ENCODE results near the gene IL1RAPL1.

Gene IL1RAPL1

GRCh38 chrX:29269390-29269789 lies 682.1 kb downstream of the IL1RAPL1 start:
- in situ Hi-C loops (cut with HindIII; ENCODE audit: low pct_ligation_motif_present, low sequenced_read_pairs): no loop called here
- H3K27me3 ChIP-seq (replicated peaks): no peaks in the 10 kb centered on the region
- TF ChIP-seq, protein P1, sequence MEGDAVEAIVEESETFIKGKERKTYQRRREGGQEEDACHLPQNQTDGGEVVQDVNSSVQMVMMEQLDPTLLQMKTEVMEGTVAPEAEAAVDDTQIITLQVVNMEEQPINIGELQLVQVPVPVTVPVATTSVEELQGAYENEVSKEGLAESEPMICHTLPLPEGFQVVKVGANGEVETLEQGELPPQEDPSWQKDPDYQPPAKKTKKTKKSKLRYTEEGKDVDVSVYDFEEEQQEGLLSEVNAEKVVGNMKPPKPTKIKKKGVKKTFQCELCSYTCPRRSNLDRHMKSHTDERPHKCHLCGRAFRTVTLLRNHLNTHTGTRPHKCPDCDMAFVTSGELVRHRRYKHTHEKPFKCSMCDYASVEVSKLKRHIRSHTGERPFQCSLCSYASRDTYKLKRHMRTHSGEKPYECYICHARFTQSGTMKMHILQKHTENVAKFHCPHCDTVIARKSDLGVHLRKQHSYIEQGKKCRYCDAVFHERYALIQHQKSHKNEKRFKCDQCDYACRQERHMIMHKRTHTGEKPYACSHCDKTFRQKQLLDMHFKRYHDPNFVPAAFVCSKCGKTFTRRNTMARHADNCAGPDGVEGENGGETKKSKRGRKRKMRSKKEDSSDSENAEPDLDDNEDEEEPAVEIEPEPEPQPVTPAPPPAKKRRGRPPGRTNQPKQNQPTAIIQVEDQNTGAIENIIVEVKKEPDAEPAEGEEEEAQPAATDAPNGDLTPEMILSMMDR (IDR thresholded peaks at IDR 0.05; ENCODE audit: low read depth, low read length, missing control alignments): no peak
- H3K27ac ChIP-seq: no peak overlapping the region
- no peak overlapping the region for H3K4me3 ChIP-seq (ENCODE audit: low read depth, low read length)
- no peaks in the 10 kb centered on the region for H3K36me3 ChIP-seq (replicated peaks)
- DNase-seq: no peak

- TF ChIP-seq, protein P1 (IDR thresholded peaks at IDR 0.05; ENCODE audit: low read depth, low read length, missing control alignments): no peak
These were observed 687.3 kb downstream of the IL1RAPL1 start for GRCh38 chrX:29274517-29274916.

DNA sequence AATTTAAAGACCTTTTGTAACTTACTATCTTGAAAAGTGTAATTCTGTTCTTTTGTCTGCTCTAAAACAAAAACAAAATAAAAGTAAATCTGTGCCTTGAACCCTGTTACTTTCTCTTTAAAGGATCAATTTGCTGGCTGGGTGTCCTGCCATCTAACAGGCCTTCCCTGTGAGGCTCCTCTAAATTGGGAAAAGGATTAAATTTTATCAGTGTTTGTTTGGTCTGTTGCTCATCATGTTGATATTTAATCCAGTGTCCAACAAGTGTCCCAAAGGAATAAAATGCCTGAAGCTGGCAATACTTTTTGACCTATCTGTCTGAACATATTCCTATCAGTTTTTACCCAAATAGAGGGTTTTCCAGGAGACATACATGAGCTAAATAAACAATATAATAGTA lies 688.7 kb downstream of the IL1RAPL1 start:
- Histone ChIP-seq H3K4me3 (ENCODE audit: low read depth, low read length) (no peak overlapping the region), H3K27ac (no peak overlapping the region), H3K36me3 (replicated peaks) (no peaks in the 10 kb centered on the region), H3K27me3 (replicated peaks) (no peaks in the 10 kb centered on the region)
- in situ Hi-C loops (cut with HindIII; ENCODE audit: low pct_ligation_motif_present, low sequenced_read_pairs): no loop called here
- DNase-seq: no peak
- TF ChIP-seq, protein P1 (IDR thresholded peaks at IDR 0.05; ENCODE audit: low read depth, low read length, missing control alignments): no peak

More at GRCh38 chrX:29274517-29274916, 687.3 kb downstream of the IL1RAPL1 start:
- in situ Hi-C loops (cut with HindIII; ENCODE audit: low pct_ligation_motif_present, low sequenced_read_pairs): no loop called here
- no peak overlapping the region for H3K27ac ChIP-seq
- H3K4me3 ChIP-seq (ENCODE audit: low read depth, low read length): no peak overlapping the region
- DNase-seq: no peak
- no peaks in the 10 kb centered on the region for H3K27me3 ChIP-seq (replicated peaks)
- H3K36me3 ChIP-seq (replicated peaks): no peaks in the 10 kb centered on the region

- Histone ChIP-seq H3K4me3 (ENCODE audit: low read depth, low read length) (no peak overlapping the region), H3K27me3 (replicated peaks) (no peaks in the 10 kb centered on the region), H3K27ac (no peak overlapping the region), H3K36me3 (replicated peaks) (no peaks in the 10 kb centered on the region)
- DNase-seq: no peak
- TF ChIP-seq, protein P1 (IDR thresholded peaks at IDR 0.05; ENCODE audit: low read depth, low read length, missing control alignments): no peak
- in situ Hi-C loops (cut with HindIII; ENCODE audit: low pct_ligation_motif_present, low sequenced_read_pairs): no loop called here
These were observed 694.0 kb downstream of the IL1RAPL1 start for GRCh38 chrX:29281078-29281742.

DNA sequence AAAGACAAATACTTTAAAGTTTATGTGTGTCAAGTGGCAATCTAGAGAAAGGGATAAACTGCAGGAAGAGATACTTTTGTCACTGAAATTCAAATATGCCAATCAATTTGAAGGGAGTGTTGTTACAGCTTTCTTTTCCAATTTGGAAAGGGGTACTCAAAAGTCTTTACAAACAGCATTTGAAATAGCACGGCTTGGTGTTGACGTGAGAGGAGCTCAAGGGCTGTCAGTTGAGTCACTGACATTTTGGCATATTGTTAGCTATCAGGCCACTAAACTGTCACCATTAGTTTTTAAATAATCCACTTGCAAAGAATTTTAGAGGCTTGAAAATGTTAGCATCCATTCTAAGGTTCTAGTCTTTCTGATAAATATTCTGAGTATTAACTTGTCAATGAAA lies 698.4 kb downstream of the IL1RAPL1 start:
- no peak for DNase-seq
- in situ Hi-C loops (cut with HindIII; ENCODE audit: low pct_ligation_motif_present, low sequenced_read_pairs): no loop called here
- Histone ChIP-seq H3K27me3 (replicated peaks) (no peaks in the 10 kb centered on the region), H3K4me3 (ENCODE audit: low read depth, low read length) (no peak overlapping the region), H3K36me3 (replicated peaks) (no peaks in the 10 kb centered on the region), H3K27ac (no peak overlapping the region)
- TF ChIP-seq, protein P1 (IDR thresholded peaks at IDR 0.05; ENCODE audit: low read depth, low read length, missing control alignments): no peak

Data from brain microvascular endothelial cell (primary cell).